Smooth muscle cell (in vitro differentiated cells): Measurements from ENCODE around the gene SNX10. TPM values are rescaled to one million over a fixed set of nuclear protein-coding genes. Genes with fewer than 3 reads are reported as not detected.

Experiments used
- DNase-seq: peaks from one replicate; lab custom pipeline; 2025; ENCODE audit not compliant: unreplicated experiment; lab: John Stamatoyannopoulos, UW
- H2AFZ ChIP-seq: fragments of 200-600 bp; sonication (generic); 2 replicates; pipeline ENCODE4 v1.6.0; 2016; ENCODE audit warnings: antibody characterized with exemption, low read depth, mild to moderate bottlenecking
- H3F3A ChIP-seq: fragments of 200-600 bp; sonication (generic); 2 replicates; pipeline ENCODE4 v1.6.0; 2017; ENCODE audit warnings: antibody characterized with exemption, low read depth
- H3K27ac ChIP-seq: fragments of 200-600 bp; sonication (generic); 2 replicates; pipeline ENCODE4 v1.5.1; 2016; ENCODE audit warnings: low read depth, mild to moderate bottlenecking
- H3K27me3 ChIP-seq: fragments of 200-600 bp; sonication (generic); 2 replicates; pipeline ENCODE4 v1.6.1; 2016; ENCODE audit warnings: low read depth, mild to moderate bottlenecking
- H3K36me3 ChIP-seq: fragments of 200-600 bp; sonication (generic); 2 replicates; pipeline ENCODE4 v1.5.1; 2016; ENCODE audit warnings: low read depth
- H3K4me1 ChIP-seq: fragments of 200-600 bp; sonication (generic); 2 replicates; pipeline ENCODE4 v1.5.1; 2016; ENCODE audit warnings: low read depth
- H3K4me2 ChIP-seq: fragments of 200-600 bp; sonication (generic); 2 replicates; pipeline ENCODE4 v1.6.0; 2016; ENCODE audit warnings: mild to moderate bottlenecking
- H3K4me3 ChIP-seq: fragments of 200-600 bp; sonication (generic); 2 replicates; pipeline ENCODE4 v1.5.1; 2016; ENCODE audit warnings: mild to moderate bottlenecking
- H3K79me2 ChIP-seq: fragments of 200-600 bp; sonication (generic); 2 replicates; pipeline ENCODE4 v1.6.0; 2016; ENCODE audit warnings: low read depth, mild to moderate bottlenecking
- H3K9ac ChIP-seq: fragments of 200-600 bp; sonication (generic); 2 replicates; pipeline ENCODE4 v1.6.0; 2016; ENCODE audit warnings: low read depth
- H3K9me3 ChIP-seq: fragments of 200-600 bp; sonication (generic); replicated peaks from 2 replicates; pipeline ENCODE4 v1.5.1; 2016; ENCODE audit warnings: low read depth
- H4K20me1 ChIP-seq: fragments of 200-600 bp; sonication (generic); 2 replicates; pipeline ENCODE4 v1.6.0; 2016; ENCODE audit warnings: low read depth
- CTCF ChIP-seq: fragments of 200-600 bp; sonication (generic); IDR thresholded peaks from 2 replicates; pipeline ENCODE4 v1.5.1; 2017; ENCODE audit warnings: borderline replicate concordance, mild to moderate bottlenecking, antibody characterized with exemption; ENCODE audit not compliant: insufficient read depth, poor library complexity, severe bottlenecking
- WGBS: methylation state at CpG from one replicate; pipeline ENCODE4 v1.1.7; 2016; ENCODE audit warnings: low lambda C conversion rate; 5-methylcytosine and 5-hydroxymethylcytosine counted together
- polyA plus RNA-seq: library from polyadenylated mRNA; unstranded; fragments of >200 nt; fragmentation: Nextera tagmentation; extraction: Ambion mirVana; gene quantifications from 2 replicates; pipeline ENCODE4 v1.2.1, GENCODE V29; 2016
- total RNA-seq: library from RNA; depleted of rRNA; stranded (reverse); fragments of >200 nt; gene quantifications from 2 replicates; pipeline ENCODE4 v1.2.3, GENCODE V29; 2014

Gene SNX10
- total and polyA plus RNA-seq, 2 experiments from 2014 or later, result 1.1 to 2.2 TPM

DNA sequence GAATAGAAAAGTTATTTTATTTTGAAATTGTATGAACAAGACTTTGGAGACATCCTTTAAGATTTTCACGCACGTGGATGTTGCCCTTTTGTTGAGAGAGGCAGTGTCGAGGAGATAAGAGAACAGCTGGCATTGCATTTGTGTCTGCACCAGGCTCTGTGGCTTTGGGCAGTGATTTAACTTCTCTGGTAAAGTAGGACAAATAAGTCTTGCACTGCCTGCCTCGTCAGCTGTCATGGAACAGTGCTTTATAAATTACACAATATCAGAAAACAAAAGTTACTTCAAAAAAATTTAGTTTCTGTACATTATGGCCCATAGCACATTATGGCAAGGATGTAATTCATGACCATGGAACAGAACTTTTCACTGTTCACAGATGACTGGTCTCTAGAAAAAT lies 20.1 kb downstream of the SNX10 start:
- 73% methylated on average over 4 of the region's 4 CpGs for WGBS
- H3K4me1 ChIP-seq, result no peaks in the 10 kb centered on the region
- H3K4me3 ChIP-seq, result no peak overlapping the region
- H3K79me2 ChIP-seq, result no peaks in the 10 kb centered on the region
- H3K9me3 ChIP-seq, result no peaks in the 10 kb centered on the region
- peaks cover 3% of the 10 kb centered on the region for H3F3A ChIP-seq
- H3K36me3 ChIP-seq, result no peaks in the 10 kb centered on the region
- no peak overlapping the region for H3K4me2 ChIP-seq
- no peaks in the 10 kb centered on the region for H4K20me1 ChIP-seq
- H2AFZ ChIP-seq, result no peak overlapping the region
- no peak for TF ChIP-seq CTCF
- no peak overlapping the region for H3K9ac ChIP-seq
- H3K27ac ChIP-seq, result no peak overlapping the region
- no peaks in the 10 kb centered on the region for H3K27me3 ChIP-seq
- DNase-seq, result no peak

- H3K4me3 ChIP-seq, result no peak overlapping the region
- H3K9me3 ChIP-seq, result no peaks in the 10 kb centered on the region
- no peaks in the 10 kb centered on the region for H3F3A ChIP-seq
- no peak for DNase-seq
- no peaks in the 10 kb centered on the region for H3K36me3 ChIP-seq
- H3K4me2 ChIP-seq, result no peak overlapping the region
- no peak overlapping the region for H2AFZ ChIP-seq
- no peaks in the 10 kb centered on the region for H3K4me1 ChIP-seq
- H4K20me1 ChIP-seq, result no peaks in the 10 kb centered on the region
- TF ChIP-seq CTCF, result no peak
- WGBS, result 95% methylated on average over 3 of the region's 3 CpGs
- no peak overlapping the region for H3K9ac ChIP-seq
- H3K79me2 ChIP-seq, result no peaks in the 10 kb centered on the region
- H3K27ac ChIP-seq, result no peak overlapping the region
- H3K27me3 ChIP-seq, result no peaks in the 10 kb centered on the region
These were observed 25.5 kb downstream of the SNX10 start for GRCh38 chr7:26317211-26317610.

DNA sequence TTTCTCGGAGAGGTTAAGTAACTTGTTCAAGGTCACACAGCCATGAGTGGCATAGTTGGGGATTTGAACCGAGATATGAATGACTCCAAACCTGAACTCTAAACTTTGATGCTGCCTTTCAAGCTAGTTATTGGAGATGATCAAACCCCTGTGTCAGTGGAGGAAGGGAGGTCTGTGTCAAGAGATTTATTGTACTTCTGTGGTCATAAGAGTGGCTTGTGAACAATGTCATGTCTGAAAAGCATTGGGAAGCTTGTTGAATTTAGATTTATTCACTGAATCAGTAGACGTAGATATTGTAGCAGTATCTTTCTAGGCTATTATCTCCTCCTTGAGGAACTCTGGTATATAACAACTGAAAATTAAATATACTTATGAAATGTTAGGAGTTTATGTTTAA lies 27.3 kb downstream of the SNX10 start:
- no peak overlapping the region for H2AFZ ChIP-seq
- no peak overlapping the region for H3K4me3 ChIP-seq
- no peak overlapping the region for H3K9ac ChIP-seq
- no peak overlapping the region for H3K27ac ChIP-seq
- H3F3A ChIP-seq, result no peaks in the 10 kb centered on the region
- H4K20me1 ChIP-seq, result no peaks in the 10 kb centered on the region
- TF ChIP-seq CTCF, result no peak
- H3K4me1 ChIP-seq, result no peaks in the 10 kb centered on the region
- no peak for DNase-seq
- H3K4me2 ChIP-seq, result no peak overlapping the region
- H3K79me2 ChIP-seq, result no peaks in the 10 kb centered on the region
- WGBS, result 89% methylated on average over 3 of the region's 3 CpGs
- H3K9me3 ChIP-seq, result no peaks in the 10 kb centered on the region
- no peaks in the 10 kb centered on the region for H3K36me3 ChIP-seq
- no peaks in the 10 kb centered on the region for H3K27me3 ChIP-seq

- Histone ChIP-seq H3K79me2 (no peaks in the 10 kb centered on the region), H3F3A (no peaks in the 10 kb centered on the region), H3K4me3 (no peak overlapping the region), H4K20me1 (no peaks in the 10 kb centered on the region), H3K27me3 (no peaks in the 10 kb centered on the region), H3K4me2 (no peak overlapping the region), H3K27ac (no peak overlapping the region), H3K9me3 (no peaks in the 10 kb centered on the region), H3K9ac (no peak overlapping the region), H3K4me1 (no peaks in the 10 kb centered on the region), H2AFZ (no peak overlapping the region), H3K36me3 (no peaks in the 10 kb centered on the region)
- DNase-seq, result no peak
- TF ChIP-seq CTCF, result no peak
- 90% methylated on average over 3 of the region's 3 CpGs for WGBS
These were observed 28.0 kb downstream of the SNX10 start for GRCh38 chr7:26319636-26320035.
